C4-2B (cell line): ENCODE results near the gene CBLN1.

Experiments used
- ZFX ChIP-seq: fragments of 450-650 bp; IDR thresholded peaks from 2 replicates; pipeline ENCODE4 v1.6.1; 2017
- TF ChIP-seq, protein P1 (sequence below): fragments of 450-650 bp; conservative IDR thresholded peaks from 2 replicates; pipeline ENCODE4 v1.5.1; 2017; ENCODE audit warnings: mild to moderate bottlenecking

DNA sequence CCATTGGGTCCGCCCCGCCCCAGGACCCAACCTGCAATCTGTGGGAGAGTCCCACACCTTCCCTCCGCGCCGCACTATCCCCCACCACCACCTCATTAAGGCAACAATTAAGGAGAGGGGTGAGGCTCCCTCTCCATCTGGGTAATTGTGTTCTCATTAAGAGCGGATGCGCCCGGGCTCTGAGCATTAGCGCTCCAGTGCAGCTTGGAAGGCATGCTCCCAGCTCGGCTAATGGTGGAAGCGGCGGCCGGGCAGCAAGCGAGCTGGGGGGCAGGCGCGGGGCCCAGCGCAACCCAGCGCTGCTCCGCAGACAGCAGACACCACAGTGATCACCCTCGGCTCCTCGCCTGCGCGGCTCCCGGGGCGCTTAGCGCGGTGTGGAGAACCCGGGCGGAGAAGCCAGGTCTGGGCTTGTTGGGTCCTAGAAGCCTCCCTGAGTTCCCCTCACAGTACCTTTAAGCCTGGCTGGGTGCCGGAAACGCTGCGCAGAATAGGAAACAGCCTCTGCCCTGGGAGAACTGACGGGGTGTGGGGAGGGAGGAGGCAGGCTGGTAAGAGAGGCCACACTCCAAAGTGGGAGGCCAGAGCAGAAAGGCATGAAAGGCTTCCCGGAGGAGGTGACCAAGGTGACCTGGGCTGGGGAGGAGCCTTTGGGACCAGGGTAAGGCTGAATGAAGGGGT is 6.4 kb downstream of the CBLN1 start:
- TF ChIP-seq, protein P1, sequence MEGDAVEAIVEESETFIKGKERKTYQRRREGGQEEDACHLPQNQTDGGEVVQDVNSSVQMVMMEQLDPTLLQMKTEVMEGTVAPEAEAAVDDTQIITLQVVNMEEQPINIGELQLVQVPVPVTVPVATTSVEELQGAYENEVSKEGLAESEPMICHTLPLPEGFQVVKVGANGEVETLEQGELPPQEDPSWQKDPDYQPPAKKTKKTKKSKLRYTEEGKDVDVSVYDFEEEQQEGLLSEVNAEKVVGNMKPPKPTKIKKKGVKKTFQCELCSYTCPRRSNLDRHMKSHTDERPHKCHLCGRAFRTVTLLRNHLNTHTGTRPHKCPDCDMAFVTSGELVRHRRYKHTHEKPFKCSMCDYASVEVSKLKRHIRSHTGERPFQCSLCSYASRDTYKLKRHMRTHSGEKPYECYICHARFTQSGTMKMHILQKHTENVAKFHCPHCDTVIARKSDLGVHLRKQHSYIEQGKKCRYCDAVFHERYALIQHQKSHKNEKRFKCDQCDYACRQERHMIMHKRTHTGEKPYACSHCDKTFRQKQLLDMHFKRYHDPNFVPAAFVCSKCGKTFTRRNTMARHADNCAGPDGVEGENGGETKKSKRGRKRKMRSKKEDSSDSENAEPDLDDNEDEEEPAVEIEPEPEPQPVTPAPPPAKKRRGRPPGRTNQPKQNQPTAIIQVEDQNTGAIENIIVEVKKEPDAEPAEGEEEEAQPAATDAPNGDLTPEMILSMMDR, result no peak
- no peak for TF ChIP-seq ZFX
